ENCODE data around the gene GLRA3.

GRCh38 chr4:174596513-174596912 is 232.5 kb downstream of the GLRA3 start:
- TF ChIP-seq, protein P1, sequence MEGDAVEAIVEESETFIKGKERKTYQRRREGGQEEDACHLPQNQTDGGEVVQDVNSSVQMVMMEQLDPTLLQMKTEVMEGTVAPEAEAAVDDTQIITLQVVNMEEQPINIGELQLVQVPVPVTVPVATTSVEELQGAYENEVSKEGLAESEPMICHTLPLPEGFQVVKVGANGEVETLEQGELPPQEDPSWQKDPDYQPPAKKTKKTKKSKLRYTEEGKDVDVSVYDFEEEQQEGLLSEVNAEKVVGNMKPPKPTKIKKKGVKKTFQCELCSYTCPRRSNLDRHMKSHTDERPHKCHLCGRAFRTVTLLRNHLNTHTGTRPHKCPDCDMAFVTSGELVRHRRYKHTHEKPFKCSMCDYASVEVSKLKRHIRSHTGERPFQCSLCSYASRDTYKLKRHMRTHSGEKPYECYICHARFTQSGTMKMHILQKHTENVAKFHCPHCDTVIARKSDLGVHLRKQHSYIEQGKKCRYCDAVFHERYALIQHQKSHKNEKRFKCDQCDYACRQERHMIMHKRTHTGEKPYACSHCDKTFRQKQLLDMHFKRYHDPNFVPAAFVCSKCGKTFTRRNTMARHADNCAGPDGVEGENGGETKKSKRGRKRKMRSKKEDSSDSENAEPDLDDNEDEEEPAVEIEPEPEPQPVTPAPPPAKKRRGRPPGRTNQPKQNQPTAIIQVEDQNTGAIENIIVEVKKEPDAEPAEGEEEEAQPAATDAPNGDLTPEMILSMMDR (conservative IDR thresholded peaks at IDR 0.05), result no peak
- TF ChIP-seq ZFX (IDR thresholded peaks at IDR 0.05), result no peak
